Left lung (tissue), 10 donors: ENCODE data around the gene ANKS1A. TPM values are rescaled to one million over a fixed set of nuclear protein-coding genes. Genes with fewer than 3 reads are reported as not detected.

Experiments used
- ATAC-seq: fragments of 200-7000 bp; cut with Tn5 transposase; one replicate; pipeline ENCODE4 v1.9.1; 2020; ENCODE audit warnings: moderate library complexity
- DNase-seq, 4 donors: peaks; one replicate each; pipeline ENCODE4 v3.0.0-alpha.2; 2013 to 2020
- H3K27ac ChIP-seq, 2 donors: fragments of 200-600 bp; sonication (generic) in 1 of 2; one replicate each; pipeline versions ENCODE4 v1.5.0 to v1.8.0; 2020 to 2021
- H3K27me3 ChIP-seq, 2 donors: fragments of 200-600 bp; sonication (generic) in 1 of 2; one replicate each; pipeline versions ENCODE4 v1.5.0 to v1.8.0; 2020 to 2021
- H3K36me3 ChIP-seq, 2 donors: fragments of 200-600 bp; sonication (generic) in 1 of 2; one replicate each; pipeline versions ENCODE4 v1.5.0 to v1.8.0; 2020 to 2021
- H3K4me1 ChIP-seq, 2 donors: fragments of 200-600 bp; one replicate each; pipeline ENCODE4 v1.8.0; 2021
- H3K4me3 ChIP-seq, 2 donors: fragments of 200-600 bp; sonication (generic) in 1 of 2; one replicate each; pipeline versions ENCODE4 v1.5.0 to v1.8.0; 2020 to 2021; ENCODE audit warnings: mild to moderate bottlenecking in 1 of 2
- H3K9me3 ChIP-seq, 2 donors: fragments of 200-600 bp; sonication (generic) in 1 of 2; one replicate each; pipeline versions ENCODE4 v1.5.0 to v1.8.0; 2020 to 2021
- intact Hi-C, 2 donors: fragments of 100-400 bp; cut with DNase I; formaldehyde crosslinking; loops; one replicate each; pipeline versions ENCODE4 v1.11.2 to v1.14.2; 2022
- polyA plus RNA-seq, 6 donors: library from polyadenylated mRNA; unstranded; fragments of 120-200 nt; gene quantifications; one replicate each; pipeline ENCODE4 v1.2.1, GENCODE V29; 2013; ENCODE audit not compliant: insufficient read length in 6 of 6
- total RNA-seq, 2 donors: library from RNA; stranded (reverse); fragmentation: NEBNext Ultra II Directional; extraction: Animal tissue kit (Norgen Biotek cat#: 25700); gene quantifications; one replicate each; pipeline ENCODE4 v1.2.1, GENCODE V29; 2021
- TF ChIP-seq, protein P1 (sequence below), 2 donors: fragments of 200-600 bp; sonication (generic) in 1 of 2; IDR thresholded peaks; one replicate each; pipeline versions ENCODE4 v1.5.0 to v1.8.0; 2021; ENCODE audit warnings: antibody characterized with exemption in 2 of 2
- donor health status: DM: no; HTN: yes; CAD: no.
- donor health status: DM: no; HTN: no; CAD: no.

Gene ANKS1A
- total and polyA plus RNA-seq, 8 donors: 23.0 to 45.4 (median 26.4) TPM

DNA sequence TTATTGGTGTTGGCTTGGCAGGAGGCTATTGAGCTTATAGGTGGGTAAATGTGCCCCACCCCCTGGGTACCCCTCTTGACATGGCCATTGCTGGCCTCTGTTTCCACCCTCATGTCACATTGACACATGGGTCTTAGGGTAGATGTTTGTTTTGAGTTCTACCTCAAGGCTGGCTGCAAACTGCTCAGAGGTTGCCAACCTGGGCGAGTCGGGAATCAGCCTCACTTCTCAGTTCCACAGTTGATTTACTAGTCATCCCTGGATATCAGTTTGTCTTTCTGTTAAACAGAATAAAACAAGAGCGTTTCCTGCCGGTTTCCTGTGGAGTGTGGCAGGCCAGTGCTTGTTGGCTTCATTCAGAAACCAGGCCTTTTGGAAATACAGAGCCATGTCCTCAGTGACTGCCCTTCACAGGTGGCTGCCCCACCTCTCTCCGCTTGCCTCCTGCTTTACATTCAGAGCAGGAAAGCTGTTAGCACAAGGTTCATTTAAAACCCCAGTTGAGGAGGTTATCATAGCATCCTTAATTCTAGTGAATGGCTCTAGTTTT lies 146.5 kb downstream of the ANKS1A start:
- Histone ChIP-seq H3K9me3 (no peaks in the 10 kb centered on the region), H3K36me3 (peaks cover 0 to 14% of the 10 kb centered on the region in 2 donors), H3K27ac (peak overlapping the region; percentile 70 to 80), H3K4me1 (peaks cover 26 to 41% of the 10 kb centered on the region in 2 donors), H3K4me3 (no peak overlapping the region), H3K27me3 (no peaks in the 10 kb centered on the region)
- intact Hi-C loops: no loop called here
- DNase-seq (no peak), ATAC-seq (peak; percentile 5)
- TF ChIP-seq, protein P1, sequence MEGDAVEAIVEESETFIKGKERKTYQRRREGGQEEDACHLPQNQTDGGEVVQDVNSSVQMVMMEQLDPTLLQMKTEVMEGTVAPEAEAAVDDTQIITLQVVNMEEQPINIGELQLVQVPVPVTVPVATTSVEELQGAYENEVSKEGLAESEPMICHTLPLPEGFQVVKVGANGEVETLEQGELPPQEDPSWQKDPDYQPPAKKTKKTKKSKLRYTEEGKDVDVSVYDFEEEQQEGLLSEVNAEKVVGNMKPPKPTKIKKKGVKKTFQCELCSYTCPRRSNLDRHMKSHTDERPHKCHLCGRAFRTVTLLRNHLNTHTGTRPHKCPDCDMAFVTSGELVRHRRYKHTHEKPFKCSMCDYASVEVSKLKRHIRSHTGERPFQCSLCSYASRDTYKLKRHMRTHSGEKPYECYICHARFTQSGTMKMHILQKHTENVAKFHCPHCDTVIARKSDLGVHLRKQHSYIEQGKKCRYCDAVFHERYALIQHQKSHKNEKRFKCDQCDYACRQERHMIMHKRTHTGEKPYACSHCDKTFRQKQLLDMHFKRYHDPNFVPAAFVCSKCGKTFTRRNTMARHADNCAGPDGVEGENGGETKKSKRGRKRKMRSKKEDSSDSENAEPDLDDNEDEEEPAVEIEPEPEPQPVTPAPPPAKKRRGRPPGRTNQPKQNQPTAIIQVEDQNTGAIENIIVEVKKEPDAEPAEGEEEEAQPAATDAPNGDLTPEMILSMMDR (IDR thresholded peaks at IDR 0.05): no peak

DNA sequence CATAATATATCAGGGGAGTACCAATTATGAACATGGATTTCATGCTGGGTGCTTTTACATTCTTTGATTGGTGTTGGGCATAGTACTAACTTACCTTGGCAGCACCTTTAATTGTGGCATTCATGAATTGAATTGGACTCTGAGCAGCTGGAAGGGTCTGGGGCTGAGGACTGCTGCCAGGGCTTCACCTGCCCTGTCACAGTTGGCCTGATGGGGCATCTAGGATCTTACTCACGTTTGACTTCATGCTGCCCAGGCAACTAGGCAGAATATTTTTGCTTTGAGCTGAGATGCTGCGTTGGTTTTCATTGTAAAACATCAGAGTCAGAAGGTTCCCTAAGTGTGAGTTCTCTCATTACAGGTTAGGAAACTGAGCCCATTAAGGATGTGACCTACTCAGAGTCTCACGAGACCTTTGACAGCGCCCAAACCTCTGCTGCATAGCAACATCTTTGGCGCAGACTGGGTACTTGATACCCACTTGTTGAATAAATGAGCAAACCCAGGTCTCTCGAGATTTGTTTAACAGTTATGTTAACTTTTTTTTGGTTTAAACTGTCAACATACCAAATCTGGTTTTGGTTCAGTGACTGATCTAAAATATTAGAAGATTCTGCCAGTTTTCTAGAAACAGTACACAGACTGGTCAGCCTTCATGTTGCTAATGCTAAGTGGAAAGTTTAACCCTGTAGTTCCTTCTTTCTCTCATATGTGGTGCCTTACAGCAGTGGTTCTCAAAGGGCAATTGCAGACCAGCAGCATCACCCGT lies 147.2 kb downstream of the ANKS1A start:
- H3K4me1 ChIP-seq: peaks cover 26 to 42% of the 10 kb centered on the region in 2 donors
- intact Hi-C loops: no loop called here
- no peaks in the 10 kb centered on the region for H3K9me3 ChIP-seq
- peaks cover 0 to 7% of the 10 kb centered on the region in 2 donors for H3K36me3 ChIP-seq
- TF ChIP-seq, protein P1 (IDR thresholded peaks at IDR 0.05): no peak
- H3K27ac ChIP-seq: peak overlapping the region; percentile 70 to 80
- H3K4me3 ChIP-seq: no peak overlapping the region
- ATAC-seq (peak; percentile 62), DNase-seq (peak in 1 of 4 donors; percentile 54)
- no peaks in the 10 kb centered on the region for H3K27me3 ChIP-seq

DNA sequence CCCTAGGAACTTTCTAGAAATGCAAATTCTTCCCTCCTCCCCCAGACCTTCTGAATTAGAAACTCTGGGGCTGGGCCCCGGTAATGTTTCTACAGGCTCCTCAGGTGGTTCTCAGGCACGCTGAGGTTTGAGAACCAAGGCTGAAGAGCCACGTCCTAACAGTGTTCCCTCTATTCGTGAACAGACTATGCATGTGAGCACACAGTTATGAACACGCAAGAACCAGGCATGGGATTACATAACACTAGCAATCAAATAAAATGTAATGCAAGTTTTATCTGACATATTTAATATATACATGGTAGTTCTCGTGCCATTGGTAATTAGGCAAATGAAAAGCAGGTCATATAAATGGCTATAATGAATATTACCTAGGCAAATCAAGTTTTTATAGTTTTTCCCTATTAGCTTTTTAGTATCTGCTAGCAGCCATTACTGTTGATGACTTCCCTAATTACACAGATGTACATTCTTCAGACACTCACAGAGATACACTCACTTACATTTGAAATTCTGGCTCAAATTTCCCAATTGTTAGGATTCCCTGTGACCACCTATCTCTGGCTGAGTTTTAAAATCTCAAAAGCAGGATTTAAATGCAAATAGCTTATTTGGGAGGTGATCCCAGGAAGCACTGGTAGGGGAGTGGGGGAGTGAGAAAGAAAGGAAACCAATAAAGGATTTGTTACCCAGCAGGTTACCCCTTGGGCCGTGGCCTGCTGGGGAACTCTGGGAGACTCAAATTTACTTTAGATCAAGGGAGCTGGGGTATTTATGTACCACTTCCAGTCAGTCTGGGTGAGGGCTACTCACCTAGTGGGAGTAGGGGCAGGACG lies 148.0 kb downstream of the ANKS1A start:
- intact Hi-C loops: no loop called here
- Histone ChIP-seq H3K27me3 (no peaks in the 10 kb centered on the region), H3K4me1 (peaks cover 26 to 50% of the 10 kb centered on the region in 2 donors), H3K27ac (peak overlapping the region; percentile 54 to 80), H3K36me3 (peaks cover 0 to 7% of the 10 kb centered on the region in 2 donors), H3K4me3 (no peak overlapping the region), H3K9me3 (no peaks in the 10 kb centered on the region)
- ATAC-seq (no peak), DNase-seq (no peak)
- TF ChIP-seq, protein P1 (IDR thresholded peaks at IDR 0.05): no peak

DNA sequence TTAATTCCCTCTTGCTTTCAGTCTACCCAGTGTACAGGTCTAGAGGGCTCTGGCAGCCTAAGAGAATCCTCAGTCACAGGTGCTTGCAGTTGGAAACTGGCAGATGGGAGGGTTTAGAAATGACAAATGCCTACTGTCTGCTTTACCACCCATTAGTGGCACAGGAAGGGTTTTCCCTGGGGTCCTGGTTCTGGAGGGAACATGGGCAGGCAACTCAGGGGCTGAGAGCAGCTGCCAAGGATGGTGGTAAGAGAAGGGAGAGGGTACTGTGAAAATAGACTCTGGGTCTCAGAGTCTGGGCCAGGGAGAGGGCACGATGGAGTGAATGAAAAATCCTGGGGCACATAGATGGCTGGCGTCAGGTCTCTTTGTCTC lies 148.6 kb downstream of the ANKS1A start:
- Histone ChIP-seq H3K27ac (peak overlapping the region; percentile 54 to 80), H3K4me3 (no peak overlapping the region)
- intact Hi-C loops: no loop called here

More for the DNA sequence above, 148.6 kb downstream of the ANKS1A start:
- DNase-seq (no peak), ATAC-seq (no peak)
- H3K9me3 ChIP-seq: no peaks in the 10 kb centered on the region
- H3K36me3 ChIP-seq: peaks cover 0 to 7% of the 10 kb centered on the region in 2 donors
- TF ChIP-seq, protein P1 (IDR thresholded peaks at IDR 0.05): no peak
- no peaks in the 10 kb centered on the region for H3K27me3 ChIP-seq
- peaks cover 26 to 56% of the 10 kb centered on the region in 2 donors for H3K4me1 ChIP-seq
